ENCODE measurements around the gene LARP4B.

Gene LARP4B

DNA sequence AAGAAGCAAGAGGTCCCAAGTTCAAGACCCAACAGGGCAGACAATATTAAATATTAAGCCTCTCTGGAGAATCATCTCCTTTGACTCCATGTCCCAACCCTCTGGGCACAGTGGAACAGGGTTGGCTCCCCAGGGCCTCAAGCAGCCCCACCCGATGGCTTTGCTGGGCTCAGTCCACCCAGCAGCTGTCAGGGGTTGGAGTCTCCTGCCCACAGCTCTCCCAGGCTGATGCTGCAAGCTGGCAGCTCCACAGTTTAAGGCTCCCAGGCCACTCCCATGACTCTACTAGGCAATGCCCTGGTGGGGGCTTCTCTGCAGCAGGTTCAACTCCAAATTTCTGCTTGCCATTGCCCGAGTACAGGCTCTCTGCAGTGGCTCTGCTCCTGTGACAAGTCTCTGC, 55.1 kb downstream of the LARP4B start:
- DNase-seq, result no peak
- Histone ChIP-seq H3K9me3 (ENCODE audit: control insufficient read depth, low read length) (no peaks in the 10 kb centered on the region), H3K4me3 (ENCODE audit: insufficient read depth, low read depth, low read length, poor library complexity, severe bottlenecking) (no peak overlapping the region), H3K27ac (ENCODE audit: insufficient read depth, low read length, poor library complexity, severe bottlenecking) (no peak overlapping the region), H3K27me3 (replicated peaks; ENCODE audit: control insufficient read depth, insufficient read depth, low read length, poor library complexity, severe bottlenecking) (no peaks in the 10 kb centered on the region), H3K36me3 (ENCODE audit: control insufficient read depth, insufficient read depth, low read length) (peaks cover 15% of the 10 kb centered on the region), H3K4me1 (ENCODE audit: control insufficient read depth, insufficient read depth, low read length, poor library complexity, severe bottlenecking) (no peaks in the 10 kb centered on the region)

DNA sequence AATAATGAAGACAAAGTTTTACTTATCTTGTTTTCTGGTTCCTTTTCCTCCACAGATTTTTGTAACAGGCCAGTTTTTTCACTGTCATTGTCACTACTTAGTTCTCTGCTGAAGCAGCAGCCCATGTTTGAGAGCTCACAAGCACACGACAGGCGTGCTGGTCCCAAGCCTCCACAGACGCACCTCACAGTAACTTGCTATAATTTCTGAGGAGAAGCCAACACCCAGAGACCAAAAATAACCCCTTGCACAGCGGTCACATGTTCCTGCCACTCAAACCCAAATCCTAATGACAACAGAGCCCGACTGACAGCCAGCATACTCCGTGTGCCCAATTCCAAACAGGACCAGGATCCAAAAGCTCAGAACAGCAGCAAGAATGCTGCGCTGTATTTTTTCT, 58.5 kb downstream of the LARP4B start:
- H3K4me1 ChIP-seq (ENCODE audit: control insufficient read depth, insufficient read depth, low read length, poor library complexity, severe bottlenecking), result no peaks in the 10 kb centered on the region
- H3K4me3 ChIP-seq (ENCODE audit: insufficient read depth, low read depth, low read length, poor library complexity, severe bottlenecking), result no peak overlapping the region
- H3K36me3 ChIP-seq (ENCODE audit: control insufficient read depth, insufficient read depth, low read length), result peaks cover 8% of the 10 kb centered on the region
- no peaks in the 10 kb centered on the region for H3K27me3 ChIP-seq (replicated peaks; ENCODE audit: control insufficient read depth, insufficient read depth, low read length, poor library complexity, severe bottlenecking)
- no peaks in the 10 kb centered on the region for H3K9me3 ChIP-seq (ENCODE audit: control insufficient read depth, low read length)
- no peak overlapping the region for H3K27ac ChIP-seq (ENCODE audit: insufficient read depth, low read length, poor library complexity, severe bottlenecking)
- DNase-seq, result no peak

GRCh38 chr10:871951-872403, 59.5 kb downstream of the LARP4B start:
- Histone ChIP-seq H3K36me3 (ENCODE audit: control insufficient read depth, insufficient read depth, low read length) (peaks cover 4% of the 10 kb centered on the region), H3K27me3 (replicated peaks; ENCODE audit: control insufficient read depth, insufficient read depth, low read length, poor library complexity, severe bottlenecking) (no peaks in the 10 kb centered on the region), H3K9me3 (ENCODE audit: control insufficient read depth, low read length) (no peaks in the 10 kb centered on the region), H3K27ac (ENCODE audit: insufficient read depth, low read length, poor library complexity, severe bottlenecking) (no peak overlapping the region), H3K4me3 (ENCODE audit: insufficient read depth, low read depth, low read length, poor library complexity, severe bottlenecking) (no peak overlapping the region), H3K4me1 (ENCODE audit: control insufficient read depth, insufficient read depth, low read length, poor library complexity, severe bottlenecking) (no peaks in the 10 kb centered on the region)
- DNase-seq, result no peak

- no peaks in the 10 kb centered on the region for H3K36me3 ChIP-seq (ENCODE audit: control insufficient read depth, insufficient read depth, low read length)
- H3K27ac ChIP-seq (ENCODE audit: insufficient read depth, low read length, poor library complexity, severe bottlenecking), result no peak overlapping the region
- H3K4me1 ChIP-seq (ENCODE audit: control insufficient read depth, insufficient read depth, low read length, poor library complexity, severe bottlenecking), result no peaks in the 10 kb centered on the region
- no peak overlapping the region for H3K4me3 ChIP-seq (ENCODE audit: insufficient read depth, low read depth, low read length, poor library complexity, severe bottlenecking)
- H3K9me3 ChIP-seq (ENCODE audit: control insufficient read depth, low read length), result no peaks in the 10 kb centered on the region
- no peaks in the 10 kb centered on the region for H3K27me3 ChIP-seq (replicated peaks; ENCODE audit: control insufficient read depth, insufficient read depth, low read length, poor library complexity, severe bottlenecking)
- no peak for DNase-seq
These were observed 60.8 kb downstream of the LARP4B start for GRCh38 chr10:870564-871166.

GRCh38 chr10:869171-869570, 62.3 kb downstream of the LARP4B start:
- Histone ChIP-seq H3K9me3 (ENCODE audit: control insufficient read depth, low read length) (no peaks in the 10 kb centered on the region), H3K27ac (ENCODE audit: insufficient read depth, low read length, poor library complexity, severe bottlenecking) (no peak overlapping the region), H3K36me3 (ENCODE audit: control insufficient read depth, insufficient read depth, low read length) (peaks cover under 1% of the 10 kb centered on the region), H3K4me1 (ENCODE audit: control insufficient read depth, insufficient read depth, low read length, poor library complexity, severe bottlenecking) (no peaks in the 10 kb centered on the region), H3K27me3 (replicated peaks; ENCODE audit: control insufficient read depth, insufficient read depth, low read length, poor library complexity, severe bottlenecking) (no peaks in the 10 kb centered on the region), H3K4me3 (ENCODE audit: insufficient read depth, low read depth, low read length, poor library complexity, severe bottlenecking) (no peak overlapping the region)
- no peak for DNase-seq

GRCh38 chr10:867807-868206, 63.7 kb downstream of the LARP4B start:
- peaks cover 9% of the 10 kb centered on the region for H3K36me3 ChIP-seq (ENCODE audit: control insufficient read depth, insufficient read depth, low read length)
- no peaks in the 10 kb centered on the region for H3K9me3 ChIP-seq (ENCODE audit: control insufficient read depth, low read length)
- no peak overlapping the region for H3K4me3 ChIP-seq (ENCODE audit: insufficient read depth, low read depth, low read length, poor library complexity, severe bottlenecking)
- no peak for DNase-seq
- no peak overlapping the region for H3K27ac ChIP-seq (ENCODE audit: insufficient read depth, low read length, poor library complexity, severe bottlenecking)
- H3K27me3 ChIP-seq (replicated peaks; ENCODE audit: control insufficient read depth, insufficient read depth, low read length, poor library complexity, severe bottlenecking), result no peaks in the 10 kb centered on the region
- H3K4me1 ChIP-seq (ENCODE audit: control insufficient read depth, insufficient read depth, low read length, poor library complexity, severe bottlenecking), result no peaks in the 10 kb centered on the region

DNA sequence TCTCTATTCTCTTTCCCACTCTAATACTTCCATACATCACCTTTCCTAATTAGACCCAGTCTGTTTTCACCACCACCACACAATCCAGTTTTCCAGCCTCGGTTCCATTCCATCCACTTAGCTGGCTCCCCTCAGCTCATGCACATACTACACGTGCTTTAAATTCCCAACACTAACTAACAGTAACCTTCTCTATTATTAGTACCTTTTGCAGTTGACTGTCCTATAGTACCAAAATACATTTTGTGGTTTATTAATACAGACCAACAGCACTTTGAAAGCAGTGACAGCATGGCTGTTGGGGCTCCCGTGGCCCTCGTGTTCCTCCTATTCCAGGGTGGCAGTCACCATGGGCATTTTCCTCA, 64.9 kb downstream of the LARP4B start:
- H3K9me3 ChIP-seq (ENCODE audit: control insufficient read depth, low read length), result no peaks in the 10 kb centered on the region
- H3K27me3 ChIP-seq (replicated peaks; ENCODE audit: control insufficient read depth, insufficient read depth, low read length, poor library complexity, severe bottlenecking), result no peaks in the 10 kb centered on the region
- H3K4me1 ChIP-seq (ENCODE audit: control insufficient read depth, insufficient read depth, low read length, poor library complexity, severe bottlenecking), result no peaks in the 10 kb centered on the region
- H3K36me3 ChIP-seq (ENCODE audit: control insufficient read depth, insufficient read depth, low read length), result peaks cover 14% of the 10 kb centered on the region
- H3K27ac ChIP-seq (ENCODE audit: insufficient read depth, low read length, poor library complexity, severe bottlenecking), result no peak overlapping the region
- no peak for DNase-seq
- no peak overlapping the region for H3K4me3 ChIP-seq (ENCODE audit: insufficient read depth, low read depth, low read length, poor library complexity, severe bottlenecking)

DNA sequence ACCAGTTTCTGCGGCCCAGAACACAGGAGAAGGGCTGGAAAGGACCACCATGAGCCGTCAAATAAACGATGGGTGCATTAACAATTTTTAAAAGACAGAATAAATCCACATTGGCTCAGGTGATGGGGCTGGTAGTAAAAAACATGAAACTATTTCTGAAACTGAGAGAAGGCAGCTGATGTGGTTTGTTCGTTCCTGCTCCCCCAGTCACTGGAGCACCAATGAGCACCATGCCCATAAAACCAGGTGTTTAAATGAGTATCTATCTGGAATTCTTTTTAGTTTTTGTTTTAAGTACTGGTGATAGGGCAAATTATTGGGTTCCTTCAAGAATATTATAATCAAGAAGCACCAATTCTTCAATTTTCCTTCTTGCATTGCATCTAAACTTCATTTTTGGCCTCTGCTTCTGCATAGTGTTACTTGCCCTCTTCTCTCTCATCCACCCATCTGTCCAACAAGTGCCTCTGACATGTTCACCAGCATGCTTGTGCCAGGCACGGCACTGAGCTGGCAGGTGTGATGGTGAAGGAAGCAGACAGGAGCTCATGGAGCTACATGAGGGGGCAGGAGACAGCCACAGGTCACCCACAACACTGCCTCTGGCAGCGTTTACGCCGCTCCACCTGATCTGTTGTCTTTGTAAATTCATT, 65.5 kb downstream of the LARP4B start:
- Histone ChIP-seq H3K36me3 (ENCODE audit: control insufficient read depth, insufficient read depth, low read length) (peaks cover 14% of the 10 kb centered on the region), H3K4me3 (ENCODE audit: insufficient read depth, low read depth, low read length, poor library complexity, severe bottlenecking) (no peak overlapping the region), H3K4me1 (ENCODE audit: control insufficient read depth, insufficient read depth, low read length, poor library complexity, severe bottlenecking) (no peaks in the 10 kb centered on the region), H3K27ac (ENCODE audit: insufficient read depth, low read length, poor library complexity, severe bottlenecking) (no peak overlapping the region), H3K9me3 (ENCODE audit: control insufficient read depth, low read length) (no peaks in the 10 kb centered on the region), H3K27me3 (replicated peaks; ENCODE audit: control insufficient read depth, insufficient read depth, low read length, poor library complexity, severe bottlenecking) (no peaks in the 10 kb centered on the region)
- no peak for DNase-seq

- Histone ChIP-seq H3K4me1 (ENCODE audit: control insufficient read depth, insufficient read depth, low read length, poor library complexity, severe bottlenecking) (no peaks in the 10 kb centered on the region), H3K4me3 (ENCODE audit: insufficient read depth, low read depth, low read length, poor library complexity, severe bottlenecking) (no peak overlapping the region), H3K9me3 (ENCODE audit: control insufficient read depth, low read length) (no peaks in the 10 kb centered on the region), H3K27ac (ENCODE audit: insufficient read depth, low read length, poor library complexity, severe bottlenecking) (no peak overlapping the region), H3K27me3 (replicated peaks; ENCODE audit: control insufficient read depth, insufficient read depth, low read length, poor library complexity, severe bottlenecking) (no peaks in the 10 kb centered on the region), H3K36me3 (ENCODE audit: control insufficient read depth, insufficient read depth, low read length) (peaks cover 18% of the 10 kb centered on the region)
- no peak for DNase-seq
These were observed 66.2 kb downstream of the LARP4B start for GRCh38 chr10:865257-865656.

GRCh38 chr10:860519-860918, 71.0 kb downstream of the LARP4B start:
- Histone ChIP-seq H3K9me3 (ENCODE audit: control insufficient read depth, low read length) (no peaks in the 10 kb centered on the region), H3K36me3 (ENCODE audit: control insufficient read depth, insufficient read depth, low read length) (peaks cover 19% of the 10 kb centered on the region), H3K27me3 (replicated peaks; ENCODE audit: control insufficient read depth, insufficient read depth, low read length, poor library complexity, severe bottlenecking) (no peaks in the 10 kb centered on the region), H3K27ac (ENCODE audit: insufficient read depth, low read length, poor library complexity, severe bottlenecking) (no peak overlapping the region), H3K4me1 (ENCODE audit: control insufficient read depth, insufficient read depth, low read length, poor library complexity, severe bottlenecking) (no peaks in the 10 kb centered on the region), H3K4me3 (ENCODE audit: insufficient read depth, low read depth, low read length, poor library complexity, severe bottlenecking) (no peak overlapping the region)
- no peak for DNase-seq
